Fibroblast of the conjunctiva (primary cell): ENCODE data around the gene EEF2K.

ENCODE experiments used
- DNase-seq: peaks from one replicate; pipeline ENCODE4 v3.0.0-alpha.2; 2010; ENCODE audit warnings: low read depth

EEF2K gene

DNA sequence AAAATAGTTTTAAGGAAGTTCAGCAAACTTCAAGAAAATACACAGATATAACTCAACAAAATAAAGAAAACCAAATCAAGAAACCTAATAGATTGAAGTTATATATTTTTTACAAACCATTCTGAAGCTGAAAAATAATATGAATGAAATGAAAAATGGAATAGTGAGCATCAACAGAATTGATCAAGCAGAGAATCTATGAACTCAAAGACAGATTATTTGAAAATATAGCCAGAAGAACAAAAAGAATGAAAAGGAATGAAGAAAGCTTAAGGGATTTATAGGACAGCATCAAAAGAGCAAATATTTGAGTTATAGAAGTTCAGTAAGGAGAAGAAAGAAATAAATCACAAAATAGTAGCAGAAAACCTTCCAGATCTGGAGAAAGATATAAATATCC is 130.5 kb downstream of the EEF2K start:
- DNase-seq = no peak

DNA sequence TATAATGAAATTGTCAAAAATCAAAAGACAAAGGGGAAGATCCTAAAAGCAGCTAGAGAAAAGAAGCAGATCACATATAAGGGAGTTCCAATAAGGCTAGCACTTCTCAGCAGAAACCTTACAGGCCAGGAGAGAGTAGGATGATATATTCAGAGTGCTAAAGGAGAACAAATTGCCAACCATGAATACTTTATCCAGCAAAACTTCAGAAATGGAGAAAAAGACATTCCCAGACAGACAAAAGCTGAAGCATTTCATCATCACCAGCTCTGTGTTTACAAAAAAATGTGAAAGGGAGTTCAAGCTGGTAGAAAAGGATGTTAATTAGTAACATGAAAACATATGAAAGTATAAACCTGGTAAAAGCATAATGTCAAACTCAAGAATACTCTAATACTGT is 131.0 kb downstream of the EEF2K start:
- no peak for DNase-seq

DNA sequence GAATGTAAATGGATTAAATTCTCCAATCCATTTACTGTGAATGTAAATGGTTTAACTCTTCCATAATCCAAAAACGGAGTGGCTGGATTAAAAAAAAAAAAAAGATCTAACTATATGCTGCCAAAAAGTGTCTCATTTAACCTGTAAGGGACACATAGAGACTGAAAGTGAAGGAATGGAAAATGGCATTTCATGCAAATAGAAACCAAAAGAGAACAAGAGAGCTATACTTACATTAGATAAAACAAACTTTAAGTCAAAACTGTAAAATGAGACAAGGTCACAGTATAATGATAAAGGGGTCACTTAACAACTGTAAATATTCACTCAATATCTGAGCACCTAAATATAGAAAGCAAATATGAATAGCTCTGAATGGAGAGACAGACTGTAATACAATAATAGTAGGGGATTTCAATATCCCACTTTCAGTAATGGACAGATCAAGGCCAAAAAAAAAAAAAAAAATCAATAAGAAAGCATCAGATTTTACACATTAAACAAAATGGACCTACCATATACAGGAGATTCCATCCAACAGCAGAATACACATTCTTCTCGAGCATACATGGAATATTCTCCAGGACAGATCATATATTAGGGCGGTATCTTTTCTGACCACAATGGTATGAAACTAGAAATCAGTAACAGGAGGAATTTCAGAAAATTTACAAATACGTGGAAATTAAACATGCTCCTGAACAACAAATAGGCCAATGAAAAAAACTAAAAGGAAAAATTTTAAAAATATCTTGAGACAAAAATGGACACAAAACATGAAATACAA is 132.0 kb downstream of the EEF2K start:
- DNase-seq = no peak
